GM12878 (cell line): ENCODE data around the gene KRTAP5-11.
"Not testable (repeated sequence)": the region's sequence is repeated elsewhere in the genome, so short reads cannot be mapped to it uniquely, and the experiment has no call there.

Source experiments
- EZH2 ChIP-seq: IDR thresholded peaks from 2 replicates; pipeline ENCODE4 v1.6.1; 2012; ENCODE audit warnings: low read depth, mild to moderate bottlenecking, control low read depth, inconsistent platforms, low read length, borderline replicate concordance; ENCODE audit not compliant: control insufficient read depth
- NR2F1 ChIP-seq: fragments of 450-650 bp; conservative IDR thresholded peaks from 2 replicates; pipeline ENCODE4 v1.6.1; 2017; ENCODE audit warnings: mild to moderate bottlenecking
- NRF1 ChIP-seq: conservative IDR thresholded peaks from 2 replicates; pipeline ENCODE4 v1.6.1; 2011; ENCODE audit warnings: mild to moderate bottlenecking, low read depth, low read length, improper control_type of control experiment
- PAX8 ChIP-seq: fragments of 450-650 bp; IDR thresholded peaks from 2 replicates; pipeline ENCODE4 v1.6.1; 2017; ENCODE audit warnings: mild to moderate bottlenecking, moderate library complexity
- YBX1 ChIP-seq: fragments of 450-650 bp; IDR thresholded peaks from 2 replicates; pipeline ENCODE4 v1.6.1; 2016; ENCODE audit warnings: antibody characterized with exemption

- not testable (repeated sequence) for TF ChIP-seq NRF1, YBX1, EZH2, NR2F1, PAX8
Measured at GRCh38 chr11:71588314-71588713, 5.6 kb upstream of the KRTAP5-11 start.
